Measurements from ENCODE around the gene MGAT5B. TPM values are rescaled to one million over a fixed set of nuclear protein-coding genes. Genes with fewer than 3 reads are reported as not detected.

MGAT5B gene
- total and polyA plus RNA-seq, 2 of the 13 experiments (the other 11 are each of a cell fraction or from before 2014, with no cell fraction given) = 0.07 to 0.13 TPM

DNA sequence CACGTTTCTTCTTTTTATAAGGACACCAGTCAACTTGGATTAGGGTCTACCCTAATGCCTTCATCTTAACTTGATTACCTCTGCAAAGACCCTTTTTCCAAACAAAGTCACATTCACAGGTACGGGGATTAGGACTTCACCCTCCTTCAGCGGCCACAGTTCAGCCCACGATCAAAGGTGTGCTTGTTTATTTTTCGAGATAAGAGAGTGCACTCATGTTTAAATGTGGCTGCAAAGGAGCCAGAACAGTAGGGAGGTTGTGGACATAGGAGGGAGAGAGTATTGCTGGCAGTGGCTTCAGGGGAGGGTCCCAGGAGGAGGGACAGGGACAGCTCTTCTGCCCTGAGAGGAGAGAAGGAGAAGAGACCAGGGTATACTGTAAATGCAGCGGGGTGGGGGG is 46.7 kb downstream of the MGAT5B start (continued):
- TF ChIP-seq HOXA3 (CRISPR knock-in tag; IDR thresholded peaks at IDR 0.05) (peak; percentile 54), ZNF7 (CRISPR knock-in tag; IDR thresholded peaks at IDR 0.05) (0 out of 2 replicates have a peak, but pooled peaks have one; percentile 22), ZNF232 (CRISPR knock-in tag; IDR thresholded peaks at IDR 0.05; ENCODE audit: borderline replicate concordance) (no peak), SALL2 (CRISPR knock-in tag; IDR thresholded peaks at IDR 0.05) (peak; percentile 59; the same call in 1 of the 2 replicates), PRMT3 (CRISPR knock-in tag; IDR thresholded peaks at IDR 0.05; ENCODE audit: borderline replicate concordance, low read depth) (no peak), SIN3A (IDR thresholded peaks at IDR 0.05; ENCODE audit: borderline replicate concordance, low read depth, low read length) (no peak), HDAC1 (CRISPR knock-in tag; IDR thresholded peaks at IDR 0.05) (peak; percentile 75; the same call in 1 of the 2 replicates), ETV5 (CRISPR knock-in tag; IDR thresholded peaks at IDR 0.05; ENCODE audit: borderline replicate concordance) (no peak; the same call in 1 of the 2 replicates), ZNF616 (CRISPR knock-in tag; IDR thresholded peaks at IDR 0.05; ENCODE audit: low read depth) (no peak), ZNF746 (CRISPR knock-in tag; IDR thresholded peaks at IDR 0.05) (peak; percentile 100), TBL1XR1 (IDR thresholded peaks at IDR 0.05; ENCODE audit: borderline replicate concordance, low read length, partially characterized antibody) (no peak), NRL (CRISPR knock-in tag; IDR thresholded peaks at IDR 0.05; ENCODE audit: borderline replicate concordance) (no peak), ZSCAN25 (CRISPR knock-in tag; IDR thresholded peaks at IDR 0.05) (peak; percentile 81), CBX1 (IDR thresholded peaks at IDR 0.05; ENCODE audit: low read depth) (no peak), ZZZ3 (CRISPR knock-in tag; IDR thresholded peaks at IDR 0.05; ENCODE audit: borderline replicate concordance) (no peak), TBX3 (IDR thresholded peaks at IDR 0.05; ENCODE audit: borderline replicate concordance) (peak; percentile 87; the same call in 1 of the 2 replicates), SOX6 (IDR thresholded peaks at IDR 0.05) (no peak), SOX6 (CRISPR knock-in tag; IDR thresholded peaks at IDR 0.05) (peak; percentile 88), ZSCAN9 (CRISPR knock-in tag; IDR thresholded peaks at IDR 0.05; ENCODE audit: borderline replicate concordance) (0 out of 2 replicates have a peak, but pooled peaks have one; percentile 31)
- TF ChIP-seq, protein P1, sequence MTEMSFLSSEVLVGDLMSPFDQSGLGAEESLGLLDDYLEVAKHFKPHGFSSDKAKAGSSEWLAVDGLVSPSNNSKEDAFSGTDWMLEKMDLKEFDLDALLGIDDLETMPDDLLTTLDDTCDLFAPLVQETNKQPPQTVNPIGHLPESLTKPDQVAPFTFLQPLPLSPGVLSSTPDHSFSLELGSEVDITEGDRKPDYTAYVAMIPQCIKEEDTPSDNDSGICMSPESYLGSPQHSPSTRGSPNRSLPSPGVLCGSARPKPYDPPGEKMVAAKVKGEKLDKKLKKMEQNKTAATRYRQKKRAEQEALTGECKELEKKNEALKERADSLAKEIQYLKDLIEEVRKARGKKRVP (CRISPR knock-in tag; IDR thresholded peaks at IDR 0.05) = 0 out of 4 replicates have a peak, but pooled peaks of 1 of the 2 experiments have one; percentile 25
- TF ChIP-seq, protein P2, sequence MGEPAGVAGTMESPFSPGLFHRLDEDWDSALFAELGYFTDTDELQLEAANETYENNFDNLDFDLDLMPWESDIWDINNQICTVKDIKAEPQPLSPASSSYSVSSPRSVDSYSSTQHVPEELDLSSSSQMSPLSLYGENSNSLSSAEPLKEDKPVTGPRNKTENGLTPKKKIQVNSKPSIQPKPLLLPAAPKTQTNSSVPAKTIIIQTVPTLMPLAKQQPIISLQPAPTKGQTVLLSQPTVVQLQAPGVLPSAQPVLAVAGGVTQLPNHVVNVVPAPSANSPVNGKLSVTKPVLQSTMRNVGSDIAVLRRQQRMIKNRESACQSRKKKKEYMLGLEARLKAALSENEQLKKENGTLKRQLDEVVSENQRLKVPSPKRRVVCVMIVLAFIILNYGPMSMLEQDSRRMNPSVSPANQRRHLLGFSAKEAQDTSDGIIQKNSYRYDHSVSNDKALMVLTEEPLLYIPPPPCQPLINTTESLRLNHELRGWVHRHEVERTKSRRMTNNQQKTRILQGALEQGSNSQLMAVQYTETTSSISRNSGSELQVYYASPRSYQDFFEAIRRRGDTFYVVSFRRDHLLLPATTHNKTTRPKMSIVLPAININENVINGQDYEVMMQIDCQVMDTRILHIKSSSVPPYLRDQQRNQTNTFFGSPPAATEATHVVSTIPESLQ (CRISPR knock-in tag; conservative IDR thresholded peaks at IDR 0.05) = no peak
- TF ChIP-seq, protein P3, sequence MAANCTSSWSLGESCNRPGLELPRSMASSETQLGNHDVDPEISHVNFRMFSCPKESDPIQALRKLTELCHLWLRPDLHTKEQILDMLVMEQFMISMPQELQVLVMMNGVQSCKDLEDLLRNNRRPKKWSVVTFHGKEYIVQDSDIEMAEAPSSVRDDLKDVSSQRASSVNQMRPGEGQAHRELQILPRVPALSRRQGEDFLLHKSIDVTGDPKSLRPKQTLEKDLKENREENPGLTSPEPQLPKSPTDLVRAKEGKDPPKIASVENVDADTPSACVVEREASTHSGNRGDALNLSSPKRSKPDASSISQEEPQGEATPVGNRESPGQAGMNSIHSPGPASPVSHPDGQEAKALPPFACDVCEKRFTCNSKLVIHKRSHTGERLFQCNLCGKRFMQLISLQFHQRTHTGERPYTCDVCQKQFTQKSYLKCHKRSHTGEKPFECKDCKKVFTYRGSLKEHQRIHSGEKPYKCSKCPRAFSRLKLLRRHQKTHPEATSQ (CRISPR knock-in tag; IDR thresholded peaks at IDR 0.05; ENCODE audit: borderline replicate concordance) = peak; percentile 23; the same call in 1 of the 2 replicates
- TF ChIP-seq, protein P4, sequence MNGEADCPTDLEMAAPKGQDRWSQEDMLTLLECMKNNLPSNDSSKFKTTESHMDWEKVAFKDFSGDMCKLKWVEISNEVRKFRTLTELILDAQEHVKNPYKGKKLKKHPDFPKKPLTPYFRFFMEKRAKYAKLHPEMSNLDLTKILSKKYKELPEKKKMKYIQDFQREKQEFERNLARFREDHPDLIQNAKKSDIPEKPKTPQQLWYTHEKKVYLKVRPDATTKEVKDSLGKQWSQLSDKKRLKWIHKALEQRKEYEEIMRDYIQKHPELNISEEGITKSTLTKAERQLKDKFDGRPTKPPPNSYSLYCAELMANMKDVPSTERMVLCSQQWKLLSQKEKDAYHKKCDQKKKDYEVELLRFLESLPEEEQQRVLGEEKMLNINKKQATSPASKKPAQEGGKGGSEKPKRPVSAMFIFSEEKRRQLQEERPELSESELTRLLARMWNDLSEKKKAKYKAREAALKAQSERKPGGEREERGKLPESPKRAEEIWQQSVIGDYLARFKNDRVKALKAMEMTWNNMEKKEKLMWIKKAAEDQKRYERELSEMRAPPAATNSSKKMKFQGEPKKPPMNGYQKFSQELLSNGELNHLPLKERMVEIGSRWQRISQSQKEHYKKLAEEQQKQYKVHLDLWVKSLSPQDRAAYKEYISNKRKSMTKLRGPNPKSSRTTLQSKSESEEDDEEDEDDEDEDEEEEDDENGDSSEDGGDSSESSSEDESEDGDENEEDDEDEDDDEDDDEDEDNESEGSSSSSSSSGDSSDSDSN (CRISPR knock-in tag; IDR thresholded peaks at IDR 0.05) = no peak
- TF ChIP-seq, protein P5, sequence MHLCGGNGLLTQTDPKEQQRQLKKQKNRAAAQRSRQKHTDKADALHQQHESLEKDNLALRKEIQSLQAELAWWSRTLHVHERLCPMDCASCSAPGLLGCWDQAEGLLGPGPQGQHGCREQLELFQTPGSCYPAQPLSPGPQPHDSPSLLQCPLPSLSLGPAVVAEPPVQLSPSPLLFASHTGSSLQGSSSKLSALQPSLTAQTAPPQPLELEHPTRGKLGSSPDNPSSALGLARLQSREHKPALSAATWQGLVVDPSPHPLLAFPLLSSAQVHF (CRISPR knock-in tag; IDR thresholded peaks at IDR 0.05) = no peak

All from HepG2 (cell line).